G401.6 (cell line): ENCODE measurements around the gene DSP.

Experiments
- FAIRE-seq: peaks from 2 replicates; lab custom pipeline; 2012; peaks lifted over from hg19 to GRCh38; lab: Jason Lieb, UNC

DSP gene

GRCh38 chr6:7559651-7560385 is 18.3 kb downstream of the DSP start:
- FAIRE-seq = peak; percentile 41

DNA sequence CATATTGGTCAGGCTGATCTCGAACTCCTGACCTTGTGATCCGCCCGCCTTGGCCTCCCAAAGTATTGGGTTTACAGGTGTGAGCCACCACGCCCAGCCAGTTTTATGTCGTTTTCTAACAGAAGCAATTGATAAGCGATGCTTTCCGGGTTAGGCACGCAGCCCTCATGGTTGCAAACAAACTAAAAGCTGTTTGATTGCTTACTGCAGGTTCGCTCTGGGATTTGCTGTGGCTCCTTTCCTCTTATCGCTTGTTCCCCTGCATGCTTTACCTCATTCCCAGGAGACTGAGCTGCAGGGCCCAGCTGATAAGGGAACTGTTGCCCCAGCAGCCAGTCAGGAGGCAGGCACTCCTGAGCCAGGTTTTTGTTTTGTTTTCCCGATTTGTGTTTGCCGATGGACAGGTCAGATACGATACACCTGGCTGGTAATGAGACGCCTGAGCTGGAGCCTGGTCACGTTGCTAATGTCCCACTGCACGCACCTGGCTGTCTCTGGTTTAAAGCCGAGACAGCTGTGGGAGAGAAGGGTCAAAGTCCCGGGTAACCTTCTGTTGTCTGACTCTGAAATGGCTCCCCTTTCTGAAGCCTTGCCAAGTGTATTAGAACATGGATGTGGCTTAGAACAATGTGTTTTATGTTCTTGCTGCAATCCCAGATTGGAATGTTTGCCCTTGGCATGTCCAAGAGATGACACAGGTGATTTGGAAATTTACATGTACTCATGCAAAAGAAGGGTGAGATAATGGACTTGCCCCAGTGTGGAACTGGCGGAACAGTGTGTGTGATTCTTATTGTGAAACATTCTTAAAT is 19.9 kb downstream of the DSP start:
- FAIRE-seq = no peak

DNA sequence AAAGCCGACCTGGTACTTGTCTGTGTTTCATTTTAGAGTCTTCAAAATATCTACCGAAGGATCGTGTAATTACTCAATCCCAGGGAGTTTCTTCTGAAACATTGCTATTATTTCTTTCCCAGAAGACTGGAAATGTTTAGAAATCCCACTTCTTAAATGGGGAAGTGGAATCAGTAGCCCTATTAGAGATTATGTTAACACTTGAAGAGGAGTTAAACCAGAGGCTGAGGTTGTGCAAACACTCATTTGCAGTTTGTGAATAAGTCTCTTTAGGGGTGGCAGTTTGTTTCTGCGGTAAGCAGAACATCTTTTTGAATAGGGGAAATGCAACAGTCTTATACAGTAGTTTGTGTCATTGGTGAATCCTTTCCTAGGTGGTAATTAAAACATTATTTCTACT is 21.3 kb downstream of the DSP start:
- no peak for FAIRE-seq

GRCh38 chr6:7566107-7566506 is 24.6 kb downstream of the DSP start:
- no peak for FAIRE-seq

GRCh38 chr6:7566617-7567173 is 25.2 kb downstream of the DSP start:
- no peak for FAIRE-seq

DNA sequence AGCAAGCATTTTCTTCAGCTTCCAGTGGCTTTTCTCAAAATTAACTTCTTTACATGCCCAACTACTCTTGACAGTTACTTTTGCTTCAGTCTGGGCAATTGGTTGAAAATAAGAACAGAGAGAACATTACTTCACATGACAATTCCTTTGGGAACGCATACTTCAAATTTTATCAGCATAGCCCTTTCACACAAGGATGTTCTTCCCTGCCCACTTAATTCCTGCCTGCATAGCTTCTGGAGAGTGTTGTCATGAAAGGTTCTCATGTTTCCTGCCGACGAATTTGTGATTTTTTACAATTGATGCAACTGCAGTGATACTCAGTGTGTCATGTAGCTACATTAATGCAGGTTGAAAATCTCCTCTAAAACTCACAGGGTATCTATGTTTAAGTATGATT is 26.6 kb downstream of the DSP start:
- no peak for FAIRE-seq

- FAIRE-seq = no peak
Measured at GRCh38 chr6:7569082-7569481, 27.6 kb downstream of the DSP start.

- FAIRE-seq = no peak
Measured at GRCh38 chr6:7572213-7572943, 30.9 kb downstream of the DSP start.

DNA sequence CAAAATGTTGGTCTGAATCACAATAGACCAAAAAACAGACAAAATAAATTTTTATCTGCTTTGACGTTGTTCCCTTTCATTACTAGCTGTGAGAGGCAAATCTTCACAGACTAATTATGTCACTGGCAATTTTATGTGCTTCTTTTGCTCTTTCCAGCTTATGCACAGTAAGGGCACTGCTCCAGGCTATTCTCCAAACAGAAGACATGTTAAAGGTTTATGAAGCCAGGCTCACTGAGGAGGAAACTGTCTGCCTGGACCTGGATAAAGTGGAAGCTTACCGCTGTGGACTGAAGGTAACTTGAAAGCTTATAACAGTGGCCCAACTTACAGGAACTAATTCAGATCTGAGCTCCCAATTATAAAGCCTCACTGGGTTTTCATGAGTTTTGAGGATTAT is 33.0 kb downstream of the DSP start:
- FAIRE-seq = no peak

- FAIRE-seq = peak; percentile 73
Measured at GRCh38 chr6:7578516-7578915, 37.0 kb downstream of the DSP start.

GRCh38 chr6:7578931-7579330 is 37.5 kb downstream of the DSP start:
- no peak for FAIRE-seq

GRCh38 chr6:7579851-7580250 is 38.4 kb downstream of the DSP start:
- no peak for FAIRE-seq

DNA sequence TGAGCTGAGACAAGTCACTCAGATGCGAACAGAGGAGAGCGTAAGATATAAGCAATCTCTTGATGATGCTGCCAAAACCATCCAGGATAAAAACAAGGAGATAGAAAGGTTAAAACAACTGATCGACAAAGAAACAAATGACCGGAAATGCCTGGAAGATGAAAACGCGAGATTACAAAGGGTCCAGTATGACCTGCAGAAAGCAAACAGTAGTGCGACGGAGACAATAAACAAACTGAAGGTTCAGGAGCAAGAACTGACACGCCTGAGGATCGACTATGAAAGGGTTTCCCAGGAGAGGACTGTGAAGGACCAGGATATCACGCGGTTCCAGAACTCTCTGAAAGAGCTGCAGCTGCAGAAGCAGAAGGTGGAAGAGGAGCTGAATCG is 39.1 kb downstream of the DSP start:
- no peak for FAIRE-seq

DNA sequence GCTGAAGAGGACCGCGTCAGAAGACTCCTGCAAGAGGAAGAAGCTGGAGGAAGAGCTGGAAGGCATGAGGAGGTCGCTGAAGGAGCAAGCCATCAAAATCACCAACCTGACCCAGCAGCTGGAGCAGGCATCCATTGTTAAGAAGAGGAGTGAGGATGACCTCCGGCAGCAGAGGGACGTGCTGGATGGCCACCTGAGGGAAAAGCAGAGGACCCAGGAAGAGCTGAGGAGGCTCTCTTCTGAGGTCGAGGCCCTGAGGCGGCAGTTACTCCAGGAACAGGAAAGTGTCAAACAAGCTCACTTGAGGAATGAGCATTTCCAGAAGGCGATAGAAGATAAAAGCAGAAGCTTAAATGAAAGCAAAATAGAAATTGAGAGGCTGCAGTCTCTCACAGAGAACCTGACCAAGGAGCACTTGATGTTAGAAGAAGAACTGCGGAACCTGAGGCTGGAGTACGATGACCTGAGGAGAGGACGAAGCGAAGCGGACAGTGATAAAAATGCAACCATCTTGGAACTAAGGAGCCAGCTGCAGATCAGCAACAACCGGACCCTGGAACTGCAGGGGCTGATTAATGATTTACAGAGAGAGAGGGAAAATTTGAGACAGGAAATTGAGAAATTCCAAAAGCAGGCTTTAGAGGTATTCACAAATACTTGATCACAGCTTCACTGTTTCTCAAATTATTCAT is 39.6 kb downstream of the DSP start:
- FAIRE-seq = no peak

DNA sequence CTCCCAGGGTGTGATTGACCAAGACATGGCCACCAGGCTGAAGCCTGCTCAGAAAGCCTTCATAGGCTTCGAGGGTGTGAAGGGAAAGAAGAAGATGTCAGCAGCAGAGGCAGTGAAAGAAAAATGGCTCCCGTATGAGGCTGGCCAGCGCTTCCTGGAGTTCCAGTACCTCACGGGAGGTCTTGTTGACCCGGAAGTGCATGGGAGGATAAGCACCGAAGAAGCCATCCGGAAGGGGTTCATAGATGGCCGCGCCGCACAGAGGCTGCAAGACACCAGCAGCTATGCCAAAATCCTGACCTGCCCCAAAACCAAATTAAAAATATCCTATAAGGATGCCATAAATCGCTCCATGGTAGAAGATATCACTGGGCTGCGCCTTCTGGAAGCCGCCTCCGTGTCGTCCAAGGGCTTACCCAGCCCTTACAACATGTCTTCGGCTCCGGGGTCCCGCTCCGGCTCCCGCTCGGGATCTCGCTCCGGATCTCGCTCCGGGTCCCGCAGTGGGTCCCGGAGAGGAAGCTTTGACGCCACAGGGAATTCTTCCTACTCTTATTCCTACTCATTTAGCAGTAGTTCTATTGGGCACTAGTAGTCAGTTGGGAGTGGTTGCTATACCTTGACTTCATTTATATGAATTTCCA is 43.9 kb downstream of the DSP start:
- FAIRE-seq = no peak

GRCh38 chr6:7587631-7588100 is 46.2 kb downstream of the DSP start:
- peak; percentile 36 for FAIRE-seq

GRCh38 chr6:7588506-7588905 is 47.0 kb downstream of the DSP start:
- FAIRE-seq = no peak

GRCh38 chr6:7589221-7589620 is 47.8 kb downstream of the DSP start:
- no peak for FAIRE-seq

GRCh38 chr6:7589949-7590917 is 48.8 kb downstream of the DSP start, which contains the start of gene SNRNP48:
SNRNP48 (plus strand) TSS chr6:7590198; CDS start chr6:7590258, 60 bp downstream.
- FAIRE-seq = peak; percentile 98

GRCh38 chr6:7590918-7591302 is 49.4 kb downstream of the DSP start:
- no peak for FAIRE-seq
